GM21390 (cell line): ENCODE data around the gene CMC4.
A peak's percentile ranks its signal among the peaks of the same experiment; 100 is the strongest.

Experiments
- ATAC-seq: cut with Tn5 transposase; IDR thresholded peaks from one replicate; pipeline ENCODE4 v1.9.1; 2021; ENCODE audit not compliant: unreplicated experiment

The CMC4 gene

DNA sequence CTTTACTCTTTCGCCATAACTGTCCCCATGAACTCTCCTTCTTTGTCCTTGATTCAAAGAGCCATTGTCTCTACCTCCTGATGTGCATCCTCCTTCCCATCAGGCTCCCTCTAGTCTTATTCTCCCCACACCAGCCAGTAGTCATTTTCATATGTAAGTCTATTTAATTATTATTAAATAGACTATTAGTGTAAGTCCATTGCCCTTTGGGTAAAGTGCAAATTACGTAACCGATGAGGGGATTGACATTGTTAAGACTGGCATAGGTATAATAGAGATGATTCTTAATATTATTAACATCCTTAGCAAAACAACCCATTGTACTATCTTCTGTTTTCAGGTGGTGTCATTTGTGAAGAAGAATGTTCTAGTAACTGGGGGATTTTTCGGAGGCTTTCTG is 16.7 kb downstream of the CMC4 start:
- ATAC-seq, result no peak

DNA sequence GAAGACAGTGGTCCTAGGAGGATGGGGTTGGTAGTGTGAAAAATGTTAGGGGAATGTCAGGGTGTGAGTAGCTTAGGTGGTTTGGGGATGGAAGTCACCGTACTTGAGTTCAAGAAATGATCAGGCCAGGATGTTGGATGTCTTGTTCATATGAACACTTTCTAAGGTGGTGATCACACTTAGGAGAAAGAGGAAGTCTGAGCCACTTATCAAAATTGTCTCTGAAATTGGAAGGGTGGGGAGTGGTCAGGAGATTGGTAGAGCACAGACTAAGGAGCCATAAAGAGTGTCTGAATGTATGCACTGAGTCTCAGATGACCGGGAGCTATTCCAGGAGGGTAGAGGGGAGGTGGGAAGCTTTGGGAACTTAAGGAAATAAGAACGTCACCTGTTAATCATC is 17.3 kb downstream of the CMC4 start:
- no peak for ATAC-seq

GRCh38 chrX:155052738-155053498 is 18.0 kb downstream of the CMC4 start:
- no peak for ATAC-seq

DNA sequence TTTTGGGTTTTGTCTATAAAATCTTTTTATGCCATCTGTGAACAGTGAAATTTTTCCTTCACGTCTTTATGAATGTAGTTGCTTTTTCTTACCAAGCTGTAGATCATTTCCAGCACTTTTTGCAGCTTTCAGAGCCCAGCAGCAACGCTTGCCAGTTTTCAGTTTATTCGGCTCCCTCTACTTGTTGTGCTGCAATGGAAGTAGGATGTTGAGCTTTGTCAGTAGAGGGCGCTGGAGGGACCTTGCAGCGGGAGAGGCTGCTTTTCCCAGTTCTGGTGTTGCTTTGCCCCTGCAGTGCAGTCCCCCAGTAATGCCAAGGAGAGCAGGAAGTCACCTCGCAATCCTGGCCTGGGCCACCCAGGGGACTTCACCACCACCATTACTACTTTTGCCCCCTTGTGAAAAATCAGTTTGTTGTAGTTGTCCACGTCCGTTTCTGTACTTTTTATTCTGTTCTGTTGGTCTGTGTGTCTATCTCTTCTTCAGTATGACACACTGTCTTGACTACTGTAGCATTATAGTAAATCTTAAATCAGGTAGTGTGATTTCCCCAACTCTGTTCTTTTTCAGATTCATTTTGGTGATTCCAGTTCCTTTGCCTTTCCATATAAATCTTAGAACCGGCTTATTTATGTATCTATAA is 21.8 kb downstream of the CMC4 start:
- no peak for ATAC-seq

DNA sequence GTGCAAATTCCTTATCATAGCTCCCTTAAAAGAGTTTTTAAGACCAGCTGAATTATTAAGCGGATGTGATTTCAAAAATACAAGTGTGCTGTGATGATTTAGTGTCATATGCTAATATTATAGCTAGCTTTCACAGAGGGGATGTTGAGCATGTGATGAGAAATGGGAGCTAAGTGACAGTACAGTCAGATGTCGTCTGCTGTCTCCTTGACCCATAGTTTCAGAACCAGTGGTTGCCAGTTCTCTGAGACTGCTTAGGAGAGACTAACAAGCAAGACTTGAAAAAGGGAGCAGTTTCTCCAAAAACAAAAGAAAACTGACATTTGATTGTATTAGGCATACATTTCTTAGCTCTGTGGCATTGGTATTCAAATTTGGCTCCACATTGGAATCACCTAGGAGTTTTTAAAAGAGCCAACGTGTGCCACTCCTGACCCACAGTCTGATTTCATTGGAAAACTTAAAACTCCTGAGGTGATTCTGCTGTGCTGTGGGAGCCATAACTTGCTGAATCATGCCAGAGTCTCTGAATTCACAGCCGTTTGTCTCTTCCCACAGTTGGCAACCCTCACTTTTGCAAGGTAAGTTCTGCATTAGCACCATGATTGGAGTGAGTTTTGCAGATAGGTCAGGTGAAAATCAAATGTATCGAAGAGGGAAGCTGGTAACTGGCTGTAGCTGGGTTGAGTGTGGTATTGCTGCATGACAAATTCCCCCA is 24.0 kb downstream of the CMC4 start:
- ATAC-seq, result no peak

DNA sequence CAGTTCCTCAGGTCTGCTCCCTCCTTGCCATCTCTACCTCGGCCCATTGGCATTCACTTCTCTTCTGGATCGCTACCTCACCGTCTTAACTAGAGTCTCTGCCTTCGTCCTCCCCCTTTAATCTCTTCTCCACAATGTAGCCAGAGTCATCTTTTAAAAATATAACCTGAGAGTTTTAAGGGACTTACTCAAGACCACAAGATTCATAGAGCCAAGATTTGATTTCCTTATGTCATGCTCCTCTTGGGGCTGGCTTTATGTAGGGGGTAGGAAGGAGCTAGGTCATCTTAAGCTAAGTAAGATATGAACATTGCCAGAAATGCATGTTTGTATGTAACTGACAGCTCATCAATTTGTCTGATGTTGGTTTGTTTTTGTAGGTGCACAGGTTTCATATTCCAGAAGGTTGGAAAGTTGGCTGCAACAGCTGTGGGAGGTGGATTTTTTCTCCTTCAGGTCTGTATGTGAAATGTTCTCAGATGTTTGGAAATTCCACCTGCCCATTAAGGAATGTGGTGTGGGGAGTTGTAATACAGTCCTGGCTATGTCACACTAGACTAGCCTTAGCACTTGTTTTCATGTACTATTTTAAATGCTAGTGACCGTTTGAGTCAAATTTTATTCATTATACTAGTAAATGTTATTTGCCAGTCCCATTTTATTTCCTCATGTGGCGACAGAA is 24.7 kb downstream of the CMC4 start:
- no peak for ATAC-seq

DNA sequence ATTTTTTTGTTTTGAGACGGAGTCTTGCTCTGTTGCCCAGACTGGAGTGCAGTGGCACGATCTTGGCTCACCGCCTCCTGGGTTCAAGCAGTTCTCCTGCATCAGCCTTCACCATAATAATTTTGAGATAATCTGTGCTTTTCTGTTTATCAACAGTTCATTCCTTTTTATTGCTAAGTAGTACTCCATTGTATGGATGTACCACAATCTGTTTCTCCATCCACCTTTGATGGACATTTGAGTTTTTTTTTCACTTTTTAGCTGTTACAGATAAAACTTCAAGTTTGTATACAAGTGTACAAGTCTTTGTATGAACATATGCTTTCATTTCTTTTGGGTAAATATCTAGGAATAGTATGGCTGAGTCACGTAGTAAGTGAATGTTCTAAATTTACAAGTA is 35.2 kb downstream of the CMC4 start:
- no peak for ATAC-seq

- ATAC-seq, result no peak
Measured at GRCh38 chrX:155031657-155032056, 39.3 kb downstream of the CMC4 start.

GRCh38 chrX:155028877-155029291 is 42.1 kb downstream of the CMC4 start:
- ATAC-seq, result no peak

DNA sequence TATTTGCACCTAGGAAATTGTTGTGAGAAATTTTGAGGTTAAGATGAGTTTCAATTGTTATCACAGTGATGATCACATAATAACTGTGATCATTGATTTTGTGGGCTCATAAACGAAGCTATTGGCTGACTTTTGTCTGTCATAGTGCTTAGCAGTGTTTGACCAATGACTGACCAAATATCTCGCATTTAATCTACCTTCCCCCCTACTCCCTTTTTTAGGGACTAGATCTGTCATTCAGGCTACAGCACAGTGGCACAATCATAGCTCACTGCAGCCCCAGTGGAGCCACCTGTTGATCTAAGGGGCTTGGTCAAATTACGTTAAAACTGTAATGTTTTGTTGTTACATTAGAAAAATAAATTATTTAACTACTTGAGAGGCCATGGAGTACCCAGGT is 42.8 kb downstream of the CMC4 start:
- ATAC-seq, result no peak

DNA sequence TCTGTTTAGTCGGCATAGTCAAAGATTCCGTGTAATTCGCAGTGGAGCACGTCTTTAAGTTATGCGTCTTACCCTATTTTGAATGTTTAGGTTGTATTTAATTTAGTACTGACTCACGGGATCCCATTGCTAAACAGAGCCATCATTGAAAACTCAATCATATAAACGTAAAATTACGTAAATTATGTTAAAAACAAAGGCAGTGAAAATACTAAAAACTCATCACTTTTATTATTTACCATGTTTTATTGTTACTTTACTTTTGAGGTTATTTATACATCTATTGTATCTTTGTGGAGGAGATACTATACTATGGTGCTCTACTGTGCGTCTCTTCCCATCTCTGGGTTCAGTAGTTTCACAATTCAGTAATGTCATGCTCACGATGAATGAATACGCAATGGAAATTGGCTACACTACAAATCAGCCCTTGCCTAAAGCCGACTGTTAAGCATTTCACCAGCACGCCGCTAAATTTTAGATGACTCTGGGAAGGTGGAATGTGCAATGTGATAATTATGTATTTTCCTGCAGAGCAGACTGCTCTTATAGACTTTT is 43.3 kb downstream of the CMC4 start:
- ATAC-seq, result no peak

DNA sequence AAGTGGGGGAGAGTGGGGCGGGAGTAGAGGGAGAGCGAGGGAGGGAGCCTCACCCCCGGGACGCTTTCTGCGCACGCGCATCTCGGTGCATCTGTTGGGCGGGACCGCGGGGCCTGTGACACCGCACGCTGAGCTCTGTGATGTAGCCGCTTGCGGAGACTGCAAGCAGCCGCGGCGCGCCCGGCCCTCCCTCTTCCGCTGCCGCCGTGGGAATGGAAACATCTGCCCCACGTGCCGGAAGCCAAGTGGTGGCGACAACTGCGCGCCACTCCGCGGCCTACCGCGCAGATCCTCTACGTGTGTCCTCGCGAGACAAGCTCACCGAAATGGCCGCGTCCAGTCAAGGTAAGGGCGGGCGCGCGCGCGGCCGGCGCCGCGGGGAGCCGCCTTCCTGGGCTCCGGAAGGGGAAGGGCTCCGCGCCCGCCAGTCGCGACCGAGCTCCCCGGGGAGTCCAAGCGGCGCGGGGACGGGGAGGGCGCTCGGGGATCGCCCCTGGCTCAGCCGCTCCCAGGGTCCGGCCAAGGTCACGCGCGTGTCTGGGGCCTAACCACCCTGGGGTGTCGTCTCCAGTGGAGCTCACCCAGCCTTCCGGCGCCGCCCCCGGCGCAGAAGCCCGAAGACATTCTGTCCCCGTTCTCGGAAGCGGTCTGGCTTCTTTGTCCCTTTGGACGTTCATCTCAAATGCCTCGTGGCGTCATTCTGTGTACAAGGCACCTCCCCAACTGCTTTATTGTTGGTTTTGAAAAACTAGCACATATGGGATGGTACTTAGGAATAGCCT is 44.0 kb downstream of the CMC4 start, which contains the start of gene FUNDC2:
Gene FUNDC2, plus strand, starts transcription at position 118 of the 782 bp plus-strand sequence. Its CDS starts 95 bp downstream, at position 213.
- peak; percentile 85 for ATAC-seq

DNA sequence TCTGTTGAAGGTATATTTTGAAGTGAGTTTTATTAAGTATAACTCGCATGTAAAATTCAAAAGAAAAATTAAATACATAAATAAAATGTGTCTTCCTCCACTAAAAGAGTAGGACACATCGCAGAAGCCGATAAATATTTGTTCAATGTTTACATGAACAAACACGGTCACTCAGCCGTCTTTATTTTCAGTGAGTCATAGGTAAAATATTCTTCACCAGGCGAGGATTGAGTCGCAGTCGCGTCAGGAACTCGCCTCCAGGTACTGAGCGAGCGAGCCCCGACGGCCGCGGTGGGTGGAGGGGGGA is 44.6 kb downstream of the CMC4 start:
- ATAC-seq, result no peak

DNA sequence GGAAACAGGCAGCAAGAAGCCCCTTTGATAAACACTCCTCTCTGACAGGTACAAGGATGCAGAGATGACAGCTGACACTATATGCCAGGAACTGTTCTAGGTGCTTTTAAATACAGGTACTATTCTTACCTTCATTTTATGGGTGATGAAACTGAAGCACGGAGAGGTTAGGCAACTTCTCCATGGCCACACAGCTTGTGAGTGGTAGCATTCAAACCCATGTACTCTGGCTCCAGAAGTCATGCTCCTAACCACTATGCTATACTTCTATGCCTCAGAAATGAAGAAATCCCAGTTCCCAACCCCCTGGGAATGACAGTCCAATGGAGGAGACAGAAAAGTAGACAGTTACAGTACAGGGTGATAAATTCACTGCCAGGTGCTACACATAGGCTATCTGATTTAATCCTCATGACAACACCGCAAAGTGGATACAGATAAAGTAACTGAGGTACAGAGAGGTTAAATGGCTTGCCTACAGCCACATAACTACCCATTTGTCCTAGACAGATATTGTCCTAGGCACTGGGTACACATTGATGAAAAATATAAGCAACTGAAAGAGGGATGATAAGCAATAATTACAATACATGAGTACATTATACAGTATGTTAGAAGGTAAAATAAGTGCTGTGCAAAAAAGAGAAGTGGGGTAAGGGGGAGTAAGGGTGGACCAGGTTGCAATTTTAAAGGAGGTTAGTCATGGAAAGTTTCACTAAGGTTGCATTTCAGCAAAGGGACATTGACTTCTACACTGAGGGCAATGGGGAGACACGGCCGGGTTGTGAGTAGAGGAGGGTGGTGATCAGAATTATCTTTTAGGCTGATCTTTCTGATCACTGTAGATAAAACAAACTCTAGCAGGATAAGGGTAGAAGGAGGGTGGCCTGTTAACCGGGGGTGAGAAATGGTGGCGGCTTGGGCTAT is 46.8 kb downstream of the CMC4 start:
- ATAC-seq, result no peak

GRCh38 chrX:155022585-155022984 is 48.4 kb downstream of the CMC4 start, which contains the start of gene F8:
TSS of gene F8 (minus strand) at chrX:155022723. CDS start at chrX:155022552, 171 bp downstream.
- ATAC-seq, result no peak

DNA sequence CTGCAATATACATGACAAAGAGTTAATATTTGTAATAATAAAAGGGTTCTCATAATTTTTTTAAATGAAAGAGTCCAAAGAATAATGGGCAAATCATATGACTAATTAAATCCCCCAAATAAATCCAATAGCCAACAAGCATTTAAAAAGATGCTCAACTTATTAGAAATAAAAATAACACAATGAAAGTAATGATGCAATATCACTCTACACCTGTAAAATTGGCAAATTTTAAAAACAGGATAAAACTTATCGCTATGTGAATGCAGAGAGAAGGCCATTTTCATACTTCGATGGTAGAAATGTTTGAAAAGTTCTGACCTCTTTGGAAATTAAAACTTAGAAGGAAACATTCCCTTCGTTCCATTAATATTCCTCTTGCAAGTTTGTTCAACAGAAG is 50.3 kb downstream of the CMC4 start:
- ATAC-seq, result no peak
